Measurements from ENCODE around the gene ANO4. TPM values are rescaled to one million over a fixed set of nuclear protein-coding genes. Genes with fewer than 3 reads are reported as not detected.
"Not testable (repeated sequence)": the region's sequence is repeated elsewhere in the genome, so short reads cannot be mapped to it uniquely, and the experiment has no call there.

The ANO4 gene
- total and polyA plus RNA-seq, 2 of the 8 experiments (the other 6 are each of a cell fraction or from before 2014, with no cell fraction given), result 1.1 to 3.4 TPM

GRCh38 chr12:100933531-100933930 lies 139.0 kb downstream of the ANO4 start:
- H3K9me3 ChIP-seq (ENCODE audit: insufficient read depth in 2 of 2, low read depth in 1 of 2, low read length in 1 of 2); H2BK15ac ChIP-seq (ENCODE audit: low read length); H3K9ac ChIP-seq (replicated peaks in 1 of 4; ENCODE audit: extremely low read depth in 1 of 4, low read depth in 3 of 4, low read length in 3 of 4); H2BK12ac ChIP-seq (ENCODE audit: low read depth, low read length); DNase-seq (ENCODE audit: low read depth in 1 of 2, low spot score in 2 of 2); H3K36me3 ChIP-seq (ENCODE audit: control insufficient read depth in 2 of 4, insufficient read depth in 4 of 4, low read length in 3 of 4); H2AK5ac ChIP-seq (ENCODE audit: low read depth, low read length); H2AFZ ChIP-seq (ENCODE audit: low read length); H3K4me1 ChIP-seq (replicated peaks in 1 of 4; ENCODE audit: control insufficient read depth in 3 of 4, insufficient read depth in 4 of 4, low read length in 3 of 4); H2BK20ac ChIP-seq (ENCODE audit: low read length); H4K91ac ChIP-seq (replicated peaks; ENCODE audit: insufficient read length, low read length); FAIRE-seq; H3K4me2 ChIP-seq (ENCODE audit: insufficient read depth in 1 of 2, low read depth in 2 of 2, low read length in 2 of 2); H3K27ac ChIP-seq (ENCODE audit: low read depth, low read length); POLR2A ChIA-PET (ENCODE audit: partially characterized antibody); H3K4me3 ChIP-seq (ENCODE audit: extremely low read depth in 1 of 4, insufficient read depth in 2 of 4, low read depth in 3 of 4, low read length in 4 of 4); CTCF ChIA-PET (ENCODE audit: partially characterized antibody); H3K14ac ChIP-seq (ENCODE audit: insufficient read length); H2BK5ac ChIP-seq (ENCODE audit: low read depth, low read length); H4K20me1 ChIP-seq (replicated peaks in 1 of 2; ENCODE audit: control insufficient read depth in 1 of 2, insufficient read depth in 2 of 2, low read length in 2 of 2); H3K18ac ChIP-seq (ENCODE audit: extremely low read depth, low read length); H4K8ac ChIP-seq (ENCODE audit: extremely low read depth, insufficient read depth, low read length); H3K23me2 ChIP-seq (ENCODE audit: low read depth, low read length); H3K79me1 ChIP-seq (ENCODE audit: low read depth, low read length); H3K79me2 ChIP-seq (ENCODE audit: control insufficient read depth in 1 of 2, insufficient read depth in 2 of 2, low read length in 2 of 2); H3K4ac ChIP-seq (replicated peaks; ENCODE audit: insufficient read length, low read depth, low read length); H3K23ac ChIP-seq (ENCODE audit: insufficient read length); H4K5ac ChIP-seq (ENCODE audit: insufficient read length, low read depth, low read length); H3K56ac ChIP-seq (replicated peaks; ENCODE audit: insufficient read length, low read depth, low read length); H2BK120ac ChIP-seq (replicated peaks; ENCODE audit: low read depth, low read length); H3K27me3 ChIP-seq (replicated peaks in 1 of 4; ENCODE audit: control insufficient read depth in 3 of 4, extremely low read depth in 1 of 4, insufficient read depth in 3 of 4, low read length in 3 of 4): not testable (repeated sequence)
- WGBS, 2 experiments (ENCODE audit: extremely low coverage in 1 of 2, insufficient coverage in 1 of 2, insufficient read length in 1 of 2, insufficient replicate concordance in 2 of 2, low coverage in 1 of 2, low lambda C conversion rate in 2 of 2, missing lambda C conversion rate in 1 of 2), result 90% methylated on average over 1 of the region's 1 CpG; no CpG with 5 or more reads in 1 of the 2 experiments
